Effector memory CD8-positive, alpha-beta T cell (primary cell): ENCODE measurements around the gene MARCHF3.

Source experiments
- ATAC-seq: fragments of 150-1000 bp; cut with Tn5 transposase; replicated peaks from 2 replicates; pipeline ENCODE4 v1.10.0; 2021; ENCODE audit warnings: mild to moderate bottlenecking, moderate library complexity
- DNase-seq, 3 experiments: peaks; one replicate each; pipeline ENCODE4 v3.0.0; 2021
- H3K27ac Mint-ChIP-seq, 2 donors: one replicate each; pipeline ENCODE4 v1.8.0; 2022; ENCODE audit warnings: mild to moderate bottlenecking in 2 of 2, mixed read lengths in 2 of 2, moderate library complexity in 2 of 2
- H3K27me3 Mint-ChIP-seq, 2 donors: one replicate each; pipeline ENCODE4 v1.8.0; 2022; ENCODE audit warnings: mixed read lengths in 2 of 2
- H3K36me3 Mint-ChIP-seq: one replicate; pipeline ENCODE4 v1.8.0; 2022; ENCODE audit warnings: mild to moderate bottlenecking, moderate library complexity, mixed read lengths; ENCODE audit not compliant: insufficient read depth
- H3K4me1 Mint-ChIP-seq, 2 donors: one replicate each; pipeline ENCODE4 v1.8.0; 2022; ENCODE audit warnings: low read depth in 2 of 2, mixed read lengths in 2 of 2
- H3K4me3 Mint-ChIP-seq, 2 donors: one replicate each; pipeline ENCODE4 v1.8.0; 2022; ENCODE audit warnings: mild to moderate bottlenecking in 2 of 2, mixed read lengths in 2 of 2, moderate library complexity in 2 of 2
- H3K9me3 Mint-ChIP-seq, 2 donors: one replicate each; pipeline ENCODE4 v1.8.0; 2022; ENCODE audit warnings: mixed read lengths in 2 of 2

Gene MARCHF3

DNA sequence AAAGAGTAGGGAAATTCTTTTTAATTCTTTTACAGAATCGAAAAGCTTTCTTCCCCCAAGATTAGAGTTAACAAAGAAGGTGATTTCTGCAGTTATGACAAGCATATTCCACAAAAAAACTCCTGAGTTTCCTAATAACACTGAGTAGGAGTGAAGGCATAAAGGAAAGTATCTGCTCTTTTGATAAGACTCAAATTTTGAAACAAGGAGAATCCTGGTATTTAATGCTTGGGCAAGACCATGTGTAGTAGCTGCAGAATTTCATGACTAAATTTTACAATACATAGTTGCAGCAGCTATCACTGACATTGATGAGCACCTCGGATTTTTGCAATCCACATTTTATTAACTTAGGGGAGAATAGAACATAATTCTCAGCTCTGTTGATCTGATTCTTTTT is 92.6 kb downstream of the MARCHF3 start:
- ATAC-seq (no peak), DNase-seq (no peak)
- Mint-ChIP-seq H3K9me3 (no peaks in the 10 kb centered on the region), H3K27ac (no peak overlapping the region), H3K36me3 (no peaks in the 10 kb centered on the region), H3K4me3 (no peak overlapping the region), H3K27me3 (no peaks in the 10 kb centered on the region), H3K4me1 (no peaks in the 10 kb centered on the region)

DNA sequence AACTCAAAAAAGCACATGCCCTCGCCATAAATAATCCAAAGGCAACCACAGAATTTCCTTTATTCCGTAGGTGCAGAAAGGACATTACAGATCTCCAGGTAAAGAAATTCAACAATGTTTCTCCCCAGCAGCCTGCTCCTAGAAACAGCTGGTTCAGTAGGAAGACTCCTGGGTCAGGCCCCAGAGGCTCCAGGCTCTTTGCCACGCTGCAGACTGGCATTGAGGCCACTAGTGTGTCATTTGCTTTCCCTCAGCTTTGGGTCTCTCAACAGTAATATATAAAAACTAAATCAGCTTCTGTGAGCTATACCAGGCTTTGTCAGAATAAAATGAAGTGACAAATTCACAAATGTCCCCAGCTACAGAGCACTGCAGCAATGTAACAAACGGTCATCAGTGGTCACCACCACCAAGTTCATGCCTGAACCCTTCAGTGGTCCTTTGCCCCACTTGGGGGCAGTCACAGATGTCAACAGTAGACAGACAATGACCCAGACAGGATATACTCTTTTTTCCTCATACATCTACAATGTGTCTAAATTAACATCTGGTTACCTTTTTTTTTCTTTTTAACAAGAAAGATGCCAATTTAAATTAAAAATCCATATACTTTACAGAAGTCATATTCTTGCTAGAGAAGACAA is 93.5 kb downstream of the MARCHF3 start:
- Mint-ChIP-seq H3K36me3 (no peaks in the 10 kb centered on the region), H3K27ac (no peak overlapping the region), H3K4me3 (no peak overlapping the region), H3K27me3 (no peaks in the 10 kb centered on the region), H3K9me3 (no peaks in the 10 kb centered on the region), H3K4me1 (no peaks in the 10 kb centered on the region)
- no peak for ATAC-seq
- DNase-seq, result no peak

DNA sequence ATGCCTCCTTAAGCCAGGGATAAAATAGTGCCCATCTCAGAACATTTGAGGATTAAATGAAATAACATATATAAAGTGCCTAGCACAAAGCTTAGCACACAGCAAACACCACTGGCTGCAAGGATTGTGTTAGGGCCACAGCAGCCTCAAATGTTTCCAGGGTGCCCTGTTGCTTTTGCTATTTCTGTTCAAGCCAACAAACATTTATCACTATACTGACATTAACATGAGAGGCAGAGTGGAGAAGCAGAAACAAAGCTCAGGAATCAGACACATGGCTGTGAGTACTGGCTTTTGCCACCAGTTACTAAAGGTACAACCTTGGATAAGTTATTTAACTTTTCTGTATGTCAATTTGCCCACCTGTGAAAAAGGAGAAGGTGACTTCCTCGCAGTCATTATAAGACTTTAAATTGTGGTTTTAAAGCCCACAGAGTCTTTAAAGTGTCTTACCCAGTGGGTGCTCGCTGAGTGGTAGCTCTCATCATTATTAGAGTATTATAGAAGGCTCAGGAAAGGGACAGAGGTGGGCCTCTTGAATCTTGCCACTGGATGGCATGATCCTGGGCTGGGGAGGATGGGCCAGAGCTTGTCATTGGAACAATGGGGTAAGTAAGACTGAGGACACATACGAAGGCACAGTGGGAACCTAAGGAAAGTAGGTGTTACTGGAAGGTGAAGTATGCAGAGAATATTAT is 98.2 kb downstream of the MARCHF3 start:
- ATAC-seq, result no peak
- Mint-ChIP-seq H3K9me3 (no peaks in the 10 kb centered on the region), H3K36me3 (no peaks in the 10 kb centered on the region), H3K4me3 (no peak overlapping the region), H3K4me1 (no peaks in the 10 kb centered on the region), H3K27me3 (no peaks in the 10 kb centered on the region), H3K27ac (no peak overlapping the region)
- DNase-seq, result no peak

DNA sequence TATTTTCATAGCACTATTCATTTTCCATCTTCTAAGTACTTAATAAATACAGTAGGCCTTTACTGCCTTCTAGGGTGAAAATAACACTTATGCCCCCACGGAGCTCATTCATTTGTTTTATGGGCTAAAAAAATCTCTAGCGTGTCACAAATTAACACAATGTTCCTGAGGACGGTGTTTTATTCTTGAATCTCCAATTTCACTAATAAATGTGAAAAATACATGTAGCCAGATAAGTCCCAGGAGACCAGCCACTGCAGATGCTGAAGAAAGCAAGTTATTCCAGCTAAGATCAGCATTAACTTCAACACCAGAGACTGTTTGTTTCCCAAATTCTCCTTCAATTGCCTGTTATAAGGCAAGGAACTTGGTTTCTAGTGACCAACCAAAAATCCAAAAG is 102.3 kb downstream of the MARCHF3 start:
- H3K4me3 Mint-ChIP-seq, result no peak overlapping the region
- ATAC-seq (no peak), DNase-seq (no peak)
- H3K27ac Mint-ChIP-seq, result no peak overlapping the region
- no peaks in the 10 kb centered on the region for H3K27me3 Mint-ChIP-seq
- H3K36me3 Mint-ChIP-seq, result no peaks in the 10 kb centered on the region
- no peaks in the 10 kb centered on the region for H3K4me1 Mint-ChIP-seq
- H3K9me3 Mint-ChIP-seq, result no peaks in the 10 kb centered on the region

DNA sequence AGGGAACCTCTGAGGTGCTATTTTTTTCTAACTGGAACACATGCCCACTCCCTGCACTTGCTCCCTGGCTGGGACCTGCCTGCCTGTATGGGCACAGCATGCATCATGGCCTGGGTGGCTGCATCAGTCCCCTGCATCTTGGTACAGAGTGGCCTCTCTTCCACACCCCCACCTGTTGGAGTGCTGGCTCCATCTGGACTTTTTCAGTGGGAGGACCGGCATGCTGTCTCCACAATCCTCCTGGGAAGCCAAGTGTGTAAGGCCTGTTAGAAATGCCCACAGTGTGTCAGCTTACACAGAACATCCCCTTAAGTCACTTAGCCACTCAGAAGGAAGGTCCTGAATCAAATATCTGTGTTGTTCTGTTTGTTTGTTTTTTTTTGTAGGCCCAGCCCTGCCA is 102.9 kb downstream of the MARCHF3 start:
- no peaks in the 10 kb centered on the region for H3K27me3 Mint-ChIP-seq

DNA sequence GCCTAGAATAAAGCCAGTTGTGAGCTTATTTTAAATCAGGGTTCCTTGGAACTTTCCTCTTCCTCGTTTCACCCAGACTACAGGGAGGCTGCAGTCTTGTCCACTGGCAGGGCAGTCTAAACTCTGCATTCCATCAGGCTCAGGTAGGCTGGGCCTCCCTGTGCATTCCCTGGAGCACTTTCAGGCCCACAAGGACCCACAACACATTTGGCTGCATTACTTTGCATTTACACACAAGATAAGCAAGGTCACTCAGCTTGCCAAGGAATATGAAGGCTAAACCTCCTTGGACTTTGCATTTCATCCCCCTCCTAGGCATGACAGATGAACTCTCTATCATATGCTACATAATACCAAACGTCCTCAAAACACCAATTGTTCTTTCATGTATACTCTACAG is 104.2 kb downstream of the MARCHF3 start:
- no peak overlapping the region for H3K4me3 Mint-ChIP-seq
- no peak overlapping the region for H3K27ac Mint-ChIP-seq
- H3K27me3 Mint-ChIP-seq, result no peaks in the 10 kb centered on the region
- H3K4me1 Mint-ChIP-seq, result no peaks in the 10 kb centered on the region
- H3K9me3 Mint-ChIP-seq, result no peaks in the 10 kb centered on the region
- DNase-seq (no peak), ATAC-seq (no peak)
- no peaks in the 10 kb centered on the region for H3K36me3 Mint-ChIP-seq

More for the DNA sequence above, 102.9 kb downstream of the MARCHF3 start:
- Mint-ChIP-seq H3K4me1 (no peaks in the 10 kb centered on the region), H3K4me3 (no peak overlapping the region), H3K27ac (no peak overlapping the region), H3K9me3 (no peaks in the 10 kb centered on the region), H3K36me3 (no peaks in the 10 kb centered on the region)
- ATAC-seq (no peak), DNase-seq (no peak)

DNA sequence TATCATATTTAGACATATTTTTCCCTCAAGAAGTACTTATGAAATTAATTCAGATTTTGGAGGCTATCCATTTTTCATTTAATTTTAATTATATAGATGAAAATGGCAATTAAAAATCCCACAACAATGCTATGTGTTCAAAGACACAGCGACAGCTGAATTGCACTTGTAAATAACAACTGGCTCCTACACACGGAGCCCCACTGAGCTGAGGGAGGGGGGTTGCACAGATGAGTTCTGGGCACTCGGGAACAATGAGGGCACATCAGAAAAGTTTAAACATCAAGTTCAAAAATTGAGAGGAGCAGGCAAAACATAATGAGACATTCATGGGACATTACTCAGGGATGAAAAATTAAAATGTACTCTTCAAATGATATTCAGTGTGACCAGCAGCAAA is 104.9 kb downstream of the MARCHF3 start:
- no peaks in the 10 kb centered on the region for H3K27me3 Mint-ChIP-seq
- H3K4me1 Mint-ChIP-seq, result no peaks in the 10 kb centered on the region
- ATAC-seq (no peak), DNase-seq (no peak)
- H3K36me3 Mint-ChIP-seq, result no peaks in the 10 kb centered on the region
- no peaks in the 10 kb centered on the region for H3K9me3 Mint-ChIP-seq
- no peak overlapping the region for H3K27ac Mint-ChIP-seq
- no peak overlapping the region for H3K4me3 Mint-ChIP-seq

DNA sequence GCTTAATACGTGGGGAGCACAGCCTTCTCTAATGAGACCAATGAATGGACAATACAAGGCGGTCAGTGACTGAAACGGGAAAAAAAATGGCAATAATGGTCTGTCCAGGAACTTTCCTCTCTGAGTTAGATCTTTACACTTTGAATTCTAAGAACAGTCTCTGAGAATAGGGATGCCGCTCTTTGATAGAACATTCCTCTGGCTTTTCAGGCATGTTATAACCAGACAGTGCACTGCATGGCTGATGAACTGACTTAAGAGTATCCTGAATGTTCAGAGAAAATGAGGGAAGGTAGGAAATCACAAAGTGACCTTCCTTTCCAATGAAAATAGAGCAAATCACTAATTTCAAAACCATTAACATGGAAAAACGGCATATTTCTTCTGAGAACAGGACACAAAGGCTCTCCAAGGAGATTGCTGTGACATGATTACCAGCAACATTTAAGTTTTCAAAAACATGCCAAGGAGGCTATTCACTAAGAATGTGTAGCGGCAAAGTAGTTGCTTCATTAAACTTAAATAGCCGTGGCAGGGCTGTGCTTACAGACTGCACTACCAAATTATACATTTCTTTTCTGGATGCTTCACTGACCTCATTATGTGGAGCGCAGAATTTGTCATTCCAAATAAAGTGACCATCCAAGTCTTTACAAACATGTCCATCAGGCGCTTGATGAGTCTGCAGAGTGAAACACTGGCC is 105.9 kb downstream of the MARCHF3 start:
- Mint-ChIP-seq H3K27ac (no peak overlapping the region), H3K4me1 (no peaks in the 10 kb centered on the region), H3K36me3 (no peaks in the 10 kb centered on the region), H3K27me3 (no peaks in the 10 kb centered on the region), H3K4me3 (no peak overlapping the region), H3K9me3 (no peaks in the 10 kb centered on the region)
- no peak for DNase-seq
- no peak for ATAC-seq

DNA sequence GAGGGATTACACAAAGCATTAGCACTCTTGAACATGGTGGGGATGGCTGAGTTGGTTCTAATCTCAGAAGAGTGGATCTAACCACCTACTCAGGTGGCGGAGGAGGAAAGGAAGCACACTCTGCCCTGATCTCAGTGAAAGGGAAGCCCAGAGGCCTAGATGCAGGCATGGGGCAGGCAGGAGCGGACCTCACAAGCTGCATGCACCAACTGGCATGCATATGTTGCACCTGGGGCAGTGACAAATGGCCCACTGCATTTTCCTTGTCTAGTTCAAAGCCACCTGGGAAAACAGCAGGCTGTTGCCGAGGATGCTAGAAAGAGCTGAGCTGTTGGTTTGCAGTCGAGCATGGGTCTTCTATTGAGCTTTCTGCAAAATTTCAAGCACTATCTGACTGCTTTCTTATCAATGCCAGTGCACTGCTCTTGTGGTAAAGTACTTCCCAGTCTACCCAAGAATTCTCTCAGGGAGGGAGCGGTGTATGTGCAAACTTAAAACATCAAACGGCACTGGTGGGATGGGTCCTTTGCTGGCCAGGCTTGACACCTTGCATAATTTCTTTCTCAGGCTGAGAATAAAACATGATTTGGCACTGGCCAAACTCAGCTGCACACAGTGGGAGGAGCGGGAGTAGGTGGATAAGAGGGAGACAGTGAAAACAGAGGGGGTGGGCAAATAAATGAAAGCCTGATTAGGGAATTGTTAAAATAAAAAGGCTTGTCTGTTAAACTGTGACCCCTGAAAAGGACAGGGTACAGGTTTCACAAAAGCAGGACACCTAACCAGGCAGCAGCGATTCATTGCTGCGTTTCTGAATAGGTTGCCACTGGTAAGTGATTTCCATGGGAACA is 108.9 kb downstream of the MARCHF3 start:
- H3K4me3 Mint-ChIP-seq, result no peak overlapping the region
- H3K27ac Mint-ChIP-seq, result no peak overlapping the region

DNA sequence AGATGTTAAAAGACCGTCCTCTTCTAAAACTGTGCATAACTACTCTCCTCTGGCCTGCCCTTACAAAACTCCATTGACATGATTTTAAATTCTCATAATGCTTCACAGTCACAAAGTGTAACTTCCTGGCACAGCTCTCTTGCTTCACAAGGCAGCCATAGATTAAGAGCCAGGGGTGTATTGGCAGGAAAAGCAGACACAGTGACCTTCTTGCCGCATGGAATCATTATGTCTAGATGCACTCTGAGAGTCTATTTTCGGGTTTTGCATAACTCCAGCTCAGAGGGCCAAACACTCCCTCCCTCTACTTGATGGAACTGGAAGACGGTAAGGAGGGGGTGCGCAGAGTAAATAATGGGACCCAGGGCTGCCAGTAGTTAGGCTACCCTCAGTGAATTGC is 110.1 kb downstream of the MARCHF3 start:
- Mint-ChIP-seq H3K27ac (no peak overlapping the region), H3K9me3 (no peaks in the 10 kb centered on the region), H3K36me3 (no peaks in the 10 kb centered on the region), H3K27me3 (no peaks in the 10 kb centered on the region), H3K4me3 (no peak overlapping the region), H3K4me1 (no peaks in the 10 kb centered on the region)
- DNase-seq (no peak), ATAC-seq (no peak)

More for the DNA sequence above, 108.9 kb downstream of the MARCHF3 start:
- H3K9me3 Mint-ChIP-seq, result no peaks in the 10 kb centered on the region
- ATAC-seq (no peak), DNase-seq (no peak)
- no peaks in the 10 kb centered on the region for H3K27me3 Mint-ChIP-seq
- no peaks in the 10 kb centered on the region for H3K4me1 Mint-ChIP-seq
- H3K36me3 Mint-ChIP-seq, result no peaks in the 10 kb centered on the region

DNA sequence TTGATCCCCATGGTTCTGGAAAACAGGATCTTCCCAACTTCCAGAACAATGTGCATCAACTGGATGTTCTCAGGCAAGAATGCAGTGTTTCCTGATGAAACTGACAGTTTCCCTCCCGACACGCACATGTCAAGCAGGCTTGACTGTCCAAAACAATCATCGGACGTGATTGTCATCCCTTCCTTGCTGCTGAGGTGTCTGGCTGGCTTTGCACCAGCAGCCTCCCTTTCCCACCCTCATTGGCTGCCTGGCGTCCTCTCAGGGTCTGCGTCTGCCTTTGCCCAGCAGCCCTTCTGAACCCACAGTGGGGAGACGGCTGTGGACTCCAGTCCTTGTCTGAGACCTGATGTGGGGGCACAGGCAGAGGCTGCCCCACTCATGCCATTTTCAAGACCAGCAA is 110.8 kb downstream of the MARCHF3 start:
- Mint-ChIP-seq H3K27me3 (no peaks in the 10 kb centered on the region), H3K4me3 (no peak overlapping the region), H3K4me1 (no peaks in the 10 kb centered on the region), H3K27ac (no peak overlapping the region), H3K9me3 (no peaks in the 10 kb centered on the region), H3K36me3 (no peaks in the 10 kb centered on the region)
- no peak for DNase-seq
- no peak for ATAC-seq

DNA sequence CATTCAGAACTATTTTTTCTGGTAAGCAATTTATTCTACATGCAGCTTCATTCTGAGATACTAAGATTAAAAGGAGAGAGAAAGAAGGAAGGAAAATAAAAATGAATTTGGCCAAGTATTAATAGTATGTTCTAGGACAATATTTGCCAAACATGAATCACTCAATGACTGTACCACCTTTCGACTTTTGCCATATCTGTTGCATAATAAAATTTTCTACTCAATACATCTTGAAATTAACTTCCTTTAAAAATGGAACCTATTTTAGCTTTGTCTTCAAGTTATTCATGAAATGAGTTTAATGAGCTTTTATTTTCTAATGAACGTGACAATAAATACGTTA is 111.8 kb downstream of the MARCHF3 start:
- Mint-ChIP-seq H3K9me3 (no peaks in the 10 kb centered on the region), H3K4me1 (no peaks in the 10 kb centered on the region), H3K36me3 (peaks cover 3% of the 10 kb centered on the region), H3K4me3 (no peak overlapping the region), H3K27ac (no peak overlapping the region), H3K27me3 (no peaks in the 10 kb centered on the region)
- DNase-seq (no peak), ATAC-seq (no peak)

DNA sequence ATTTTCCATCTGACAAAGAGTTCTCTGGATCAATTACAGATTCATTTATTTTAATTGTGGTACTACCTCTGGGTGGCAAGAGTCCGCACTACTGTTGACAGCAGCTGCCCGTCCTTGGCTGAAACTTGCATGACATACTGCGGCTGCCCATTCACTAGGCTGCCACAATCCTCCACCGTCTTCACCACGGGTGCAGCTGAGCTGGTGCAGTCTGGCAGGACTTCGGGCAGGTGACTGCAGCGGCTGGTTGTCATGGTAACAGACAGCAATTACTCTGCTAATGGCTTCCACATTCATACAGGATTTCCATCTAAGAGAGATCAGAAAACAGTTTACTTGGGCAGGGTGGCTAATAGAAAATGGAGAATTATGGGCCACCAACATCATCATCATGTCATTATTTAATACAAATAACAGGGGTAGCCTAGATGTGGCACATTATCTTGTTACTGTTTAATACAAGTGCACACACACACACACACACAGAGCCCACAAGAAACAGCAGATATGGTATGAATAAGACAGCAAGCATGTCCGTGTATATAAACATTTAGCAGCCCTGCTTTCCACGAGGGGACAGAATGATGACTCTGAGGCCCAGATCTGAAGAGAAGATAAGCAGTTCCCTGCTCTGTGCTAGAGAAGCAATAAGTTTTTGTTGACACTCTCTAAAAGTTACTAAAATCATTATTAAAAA is 112.3 kb downstream of the MARCHF3 start:
- DNase-seq (no peak), ATAC-seq (no peak)
- no peaks in the 10 kb centered on the region for H3K9me3 Mint-ChIP-seq
- no peaks in the 10 kb centered on the region for H3K27me3 Mint-ChIP-seq
- no peak overlapping the region for H3K4me3 Mint-ChIP-seq
- H3K36me3 Mint-ChIP-seq, result peaks cover 3% of the 10 kb centered on the region
- no peak overlapping the region for H3K27ac Mint-ChIP-seq
- H3K4me1 Mint-ChIP-seq, result no peaks in the 10 kb centered on the region
